HG02852 (cell line): ENCODE data around the gene GTF2IRD1.
A peak's percentile ranks its signal among the peaks of the same experiment; 100 is the strongest.

ENCODE experiments used
- ATAC-seq: cut with Tn5 transposase; IDR thresholded peaks from one replicate; pipeline ENCODE4 v1.9.1; 2021; ENCODE audit warnings: mild to moderate bottlenecking, moderate library complexity; ENCODE audit not compliant: unreplicated experiment

Gene GTF2IRD1

DNA sequence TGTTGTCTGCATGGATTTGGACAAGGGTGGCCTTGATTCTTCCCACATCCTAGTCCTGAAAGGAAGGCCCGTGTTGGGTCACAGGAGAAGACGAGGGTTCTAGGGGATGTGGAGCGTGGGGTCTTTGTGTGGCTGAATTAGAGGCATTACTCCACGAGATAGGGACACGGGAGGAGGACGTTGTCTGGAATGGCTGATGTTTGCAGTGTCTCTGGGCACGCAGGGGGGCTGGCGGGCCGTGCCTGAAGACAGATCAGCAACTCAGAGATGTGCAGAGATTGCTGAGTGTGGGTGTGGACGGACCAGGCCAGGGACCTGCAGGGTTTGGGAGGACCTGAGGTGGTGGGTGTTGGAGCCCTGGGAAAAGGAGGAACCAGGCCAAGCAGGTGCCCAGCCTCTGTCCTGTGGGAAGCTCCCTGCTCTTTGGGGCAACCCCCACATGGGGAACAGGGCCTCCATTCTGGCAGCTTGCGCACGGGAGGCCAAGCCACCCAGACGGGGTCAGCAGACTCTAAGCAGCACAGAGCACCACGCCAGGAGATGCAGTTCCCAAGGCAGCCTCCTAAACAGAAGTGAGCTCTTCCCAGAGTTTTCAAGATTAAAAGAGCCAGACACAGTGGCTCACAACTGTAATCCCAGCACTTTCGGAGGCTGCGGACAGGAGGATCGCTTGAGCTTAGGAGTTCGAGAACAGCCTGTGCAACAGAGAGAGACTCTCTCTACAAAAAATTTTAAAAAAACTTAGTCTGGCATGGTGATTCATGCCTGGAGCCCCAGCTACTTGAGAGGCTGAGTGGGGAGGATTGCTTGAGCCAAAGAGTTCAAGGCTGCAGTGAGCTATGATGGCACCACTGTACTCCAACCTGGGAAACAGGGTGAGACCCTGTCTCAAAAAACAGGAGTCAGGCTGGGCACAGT lies 132.8 kb downstream of the GTF2IRD1 start:
- ATAC-seq: no peak

DNA sequence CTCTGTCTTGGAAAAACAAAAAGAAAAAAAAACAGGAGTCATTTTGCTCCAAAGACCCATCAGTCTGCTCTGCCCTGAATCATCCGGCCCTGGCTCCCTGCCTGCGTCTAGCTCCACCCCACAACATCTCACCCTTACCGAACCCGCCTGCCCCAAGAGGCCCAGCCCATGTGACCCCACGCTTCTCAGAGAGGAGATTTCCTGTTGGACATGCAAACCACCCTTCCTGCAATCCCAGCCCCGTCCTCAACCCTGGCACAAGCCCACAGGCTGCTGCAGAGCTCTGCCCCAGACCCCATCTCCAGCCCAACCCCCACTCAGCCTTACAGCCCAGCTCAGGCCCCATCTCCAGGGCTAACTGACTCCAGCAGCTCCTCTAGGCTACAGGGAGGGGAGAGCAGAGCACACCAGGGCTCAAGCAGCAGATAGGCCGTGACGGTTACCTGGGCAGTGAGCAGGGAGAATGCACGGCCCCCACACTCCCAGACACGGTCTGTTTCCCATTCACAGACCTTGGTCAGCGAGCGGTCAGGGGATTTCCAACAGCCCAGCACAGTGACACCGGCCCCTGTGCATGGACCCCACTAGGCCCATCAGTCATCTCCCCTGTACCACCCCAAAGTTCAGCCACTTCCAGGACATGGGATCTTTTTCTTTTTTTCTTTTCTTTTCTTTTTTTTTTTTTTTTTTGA lies 133.9 kb downstream of the GTF2IRD1 start:
- ATAC-seq: peak; percentile 73

DNA sequence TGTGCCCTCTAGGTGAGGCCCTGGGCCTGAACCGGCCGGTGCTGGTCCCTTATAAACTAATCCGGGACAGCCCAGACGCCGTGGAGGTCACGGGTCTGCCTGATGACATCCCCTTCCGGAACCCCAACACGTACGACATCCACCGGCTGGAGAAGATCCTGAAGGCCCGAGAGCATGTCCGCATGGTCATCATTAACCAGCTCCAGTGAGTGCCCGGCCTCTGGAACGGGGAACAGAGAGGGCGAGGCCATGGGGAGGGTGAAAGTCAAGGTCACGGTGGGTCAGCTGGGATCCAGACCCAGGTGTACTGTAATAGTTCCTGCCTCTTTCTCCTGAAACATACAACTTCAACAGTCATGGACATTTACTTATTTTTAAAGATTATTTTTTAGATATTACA lies 137.1 kb downstream of the GTF2IRD1 start:
- ATAC-seq: no peak

GRCh38 chr7:74598558-74598957 lies 144.9 kb downstream of the GTF2IRD1 start:
- ATAC-seq: no peak

GRCh38 chr7:74599244-74599643 lies 145.5 kb downstream of the GTF2IRD1 start:
- ATAC-seq: peak; percentile 57

DNA sequence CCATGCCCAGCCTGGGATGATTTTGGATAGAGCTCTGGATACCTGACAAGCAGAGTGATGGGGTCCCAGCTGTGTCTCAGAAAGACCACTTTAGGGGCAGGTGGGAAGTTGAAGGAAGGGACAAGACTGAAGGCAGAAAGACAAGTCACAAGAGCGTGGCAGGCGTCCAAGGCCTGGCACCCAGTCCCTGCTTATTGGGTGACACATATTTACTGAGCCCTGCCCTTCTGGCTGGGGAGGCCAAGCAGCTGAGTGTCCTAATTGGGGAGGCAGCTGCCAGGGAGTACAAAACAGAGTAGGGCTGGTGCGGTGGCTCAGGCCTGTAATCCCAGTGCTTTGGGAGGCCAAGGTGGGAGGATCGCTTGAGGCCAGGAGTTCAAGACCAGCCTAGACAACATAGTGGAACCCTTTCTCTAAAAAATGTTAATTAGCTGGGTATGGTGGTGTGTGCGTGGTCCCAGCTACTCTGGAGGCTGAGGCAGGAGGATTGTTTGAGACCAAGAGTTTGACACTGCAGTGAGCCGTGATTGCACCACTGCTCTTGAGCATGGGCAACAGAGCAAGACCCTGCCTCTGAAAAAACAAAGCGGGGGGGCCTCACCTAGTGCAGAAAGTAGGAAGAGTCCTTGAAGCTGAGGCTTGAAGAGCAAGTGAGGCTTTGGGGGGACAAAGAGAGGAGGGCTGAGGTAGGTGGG lies 150.8 kb downstream of the GTF2IRD1 start:
- no peak for ATAC-seq

DNA sequence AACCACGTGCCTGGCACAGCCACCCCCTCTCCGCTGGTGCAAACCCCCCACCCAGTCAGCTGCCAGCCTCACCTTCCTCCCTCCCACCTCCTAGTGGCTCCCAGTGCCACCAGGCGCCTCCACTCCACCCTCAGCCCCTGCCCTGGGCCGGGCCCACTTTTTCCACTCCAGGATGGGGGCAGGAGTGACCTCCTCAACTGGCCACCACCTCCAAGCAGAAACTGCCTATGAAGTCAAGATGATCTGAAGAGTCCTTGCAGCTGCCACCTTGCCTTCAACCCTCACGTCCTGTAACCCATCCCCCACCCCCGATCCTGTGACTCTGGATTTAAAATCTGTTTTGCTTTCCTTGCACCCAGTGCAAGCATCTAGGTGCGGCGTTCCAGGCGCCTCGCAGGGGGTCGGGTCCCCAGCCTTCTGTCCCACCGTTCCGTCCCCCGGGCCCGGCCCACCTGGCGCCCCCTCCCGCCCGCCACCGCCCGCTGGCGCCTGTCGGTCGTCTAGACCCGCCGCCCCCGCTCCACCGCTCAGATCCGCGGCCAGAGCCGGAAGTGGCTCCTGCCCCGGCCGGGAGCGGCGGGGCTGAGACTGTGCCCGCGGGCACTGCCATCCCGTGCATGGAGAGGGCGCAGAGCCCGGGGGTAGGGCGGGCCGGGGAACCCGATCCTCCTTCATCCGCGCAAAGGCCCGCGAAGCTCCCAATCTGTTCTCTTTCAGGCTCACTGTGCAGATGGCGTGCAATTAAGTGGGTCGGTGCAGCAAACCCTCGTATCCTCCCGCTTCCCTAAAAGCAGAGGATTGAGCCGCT lies 152.6 kb downstream of the GTF2IRD1 start:
- ATAC-seq: no peak

- no peak for ATAC-seq
These were observed 153.3 kb downstream of the GTF2IRD1 start for GRCh38 chr7:74606909-74607510.

DNA sequence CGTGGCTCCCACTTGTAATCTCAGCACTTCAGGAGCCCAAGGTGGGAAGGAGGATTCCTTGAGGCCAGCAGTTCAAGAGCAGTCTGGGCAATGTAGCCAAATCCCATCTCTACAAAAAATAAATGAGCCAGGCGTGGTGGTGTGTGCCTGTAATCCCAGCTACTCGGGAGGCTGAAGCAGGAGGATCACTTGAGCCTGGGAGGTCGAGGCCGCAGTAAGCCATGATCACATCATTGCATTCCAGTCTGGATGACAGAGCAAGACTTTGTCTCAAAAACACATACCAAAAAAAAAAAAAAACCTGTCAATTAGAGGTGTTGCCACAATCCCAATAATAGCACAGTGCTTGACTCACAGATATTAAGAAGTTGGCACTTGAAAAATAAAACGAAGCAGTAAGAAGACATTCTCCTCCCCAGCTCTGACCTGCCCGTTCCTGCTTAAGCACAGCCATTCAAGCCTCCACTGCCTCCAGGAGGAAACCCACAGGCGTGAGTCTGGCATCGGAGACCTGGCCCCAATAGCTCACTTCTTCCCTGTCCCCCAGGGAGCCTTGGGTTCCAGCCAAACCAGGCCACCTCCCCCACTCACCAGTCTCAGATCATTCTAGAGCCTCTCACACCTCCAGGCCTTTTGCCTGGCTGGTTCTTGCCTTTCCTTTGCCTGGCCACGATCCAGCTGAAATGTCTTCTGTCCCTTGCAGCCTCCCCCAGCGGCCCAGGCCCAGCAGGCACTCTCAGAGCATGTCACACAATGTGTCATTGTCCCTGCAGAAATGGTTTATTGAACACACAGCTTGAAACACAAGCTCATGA lies 158.5 kb downstream of the GTF2IRD1 start:
- ATAC-seq: no peak

GRCh38 chr7:74615933-74616780 lies 162.5 kb downstream of the GTF2IRD1 start:
- no peak for ATAC-seq

- ATAC-seq: no peak
These were observed 163.6 kb downstream of the GTF2IRD1 start for GRCh38 chr7:74617180-74617744.

GRCh38 chr7:74619235-74619860 lies 165.6 kb downstream of the GTF2IRD1 start:
- ATAC-seq: no peak

DNA sequence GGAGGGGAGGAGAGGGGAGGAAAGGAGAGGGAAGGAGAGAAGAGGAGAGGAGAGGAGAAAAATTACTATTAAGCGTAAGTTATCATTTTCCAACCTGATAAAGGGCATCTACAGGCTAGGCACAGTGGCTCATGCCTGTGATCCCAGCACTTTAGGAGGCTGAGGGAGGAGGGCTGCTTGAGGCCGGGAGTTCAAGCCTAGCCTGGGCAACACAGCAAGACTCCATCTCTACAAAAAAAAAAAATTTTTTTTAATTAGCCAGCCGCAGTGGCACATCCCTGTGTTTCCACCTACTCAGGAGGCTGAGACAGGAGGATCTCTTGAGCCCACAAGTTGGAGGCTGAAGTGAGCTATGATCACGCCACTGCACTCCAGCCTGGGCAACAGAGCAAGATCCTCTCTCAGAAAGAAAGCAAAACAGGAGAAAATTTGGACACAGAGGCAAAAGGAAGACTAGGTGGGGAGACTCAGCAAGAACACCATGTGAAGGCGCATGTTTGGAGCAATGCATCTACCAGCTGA lies 168.6 kb downstream of the GTF2IRD1 start:
- no peak for ATAC-seq

DNA sequence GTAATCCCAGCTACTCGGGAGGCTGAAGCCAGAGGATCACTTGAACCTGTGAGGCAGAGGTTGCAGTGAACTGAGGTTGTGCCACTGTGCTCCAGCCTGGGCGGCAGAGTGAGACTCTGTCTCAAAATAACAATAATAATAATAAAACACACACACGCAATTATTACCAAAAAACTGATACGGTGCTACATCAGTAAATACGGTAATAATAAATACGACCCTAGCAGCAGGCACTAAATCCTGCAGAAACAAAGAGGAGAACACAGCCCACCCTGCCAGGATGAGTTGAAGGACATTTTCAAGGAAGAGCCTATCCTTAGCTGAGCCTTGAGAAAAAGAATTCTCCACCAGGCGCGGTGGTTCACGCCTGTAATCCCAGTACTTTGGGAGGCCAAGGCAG lies 169.4 kb downstream of the GTF2IRD1 start:
- ATAC-seq: no peak

DNA sequence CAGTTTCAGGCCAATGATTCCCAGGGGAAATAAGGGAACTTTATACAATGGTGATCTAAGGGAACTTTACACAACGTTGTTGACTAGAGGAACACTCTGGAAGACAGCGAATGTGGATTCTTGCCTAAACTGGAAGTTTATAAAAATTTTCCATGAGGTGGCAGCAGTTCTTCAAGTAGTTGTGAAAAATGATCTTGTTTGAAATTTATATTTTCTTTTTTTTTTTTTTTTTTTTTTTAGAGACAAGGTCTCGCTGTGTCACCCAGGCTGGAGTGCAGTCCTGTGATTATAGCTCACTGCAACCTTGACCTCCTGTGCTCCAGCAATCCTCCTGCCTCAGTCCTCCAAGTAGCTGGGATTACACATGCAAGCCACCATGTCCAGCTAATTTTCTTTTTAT lies 171.7 kb downstream of the GTF2IRD1 start:
- ATAC-seq: no peak

DNA sequence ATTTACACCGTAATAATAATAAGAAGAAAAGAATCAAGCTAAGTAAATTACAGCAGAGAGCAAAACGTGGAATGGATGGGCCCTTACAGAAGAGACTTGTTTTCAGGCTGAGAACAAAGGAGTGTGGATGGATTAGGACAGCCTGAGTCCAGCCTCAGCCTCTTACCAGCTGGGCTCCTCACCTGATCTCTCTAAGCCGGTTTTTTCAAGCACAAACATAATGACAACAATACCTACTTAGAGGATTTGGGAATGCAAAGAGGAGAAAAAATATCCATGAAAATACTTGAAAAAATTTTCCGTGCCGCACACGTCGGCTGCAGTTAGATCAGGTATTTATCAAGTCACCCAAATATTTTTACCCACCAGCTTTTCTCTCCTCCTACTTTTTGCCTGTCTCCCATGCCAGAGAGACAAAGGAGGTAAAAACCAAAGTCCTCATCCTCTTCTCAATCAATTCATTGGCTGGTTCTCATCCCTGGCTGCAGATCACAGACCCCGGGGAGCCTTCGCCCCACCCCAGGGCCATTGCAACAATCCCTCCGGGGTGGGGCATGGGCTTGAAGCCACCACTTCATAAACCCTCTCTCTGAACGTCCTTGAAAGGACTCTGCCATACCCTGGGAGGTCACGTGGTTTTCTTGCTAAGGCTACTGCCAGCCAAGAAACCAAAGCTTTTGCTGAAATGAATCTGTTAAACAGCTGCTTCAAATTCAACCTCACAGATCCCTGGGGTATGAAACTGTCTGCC lies 174.1 kb downstream of the GTF2IRD1 start:
- no peak for ATAC-seq

GRCh38 chr7:74632505-74632904 lies 178.8 kb downstream of the GTF2IRD1 start:
- ATAC-seq: no peak
